HG03064 (cell line): ENCODE results near the gene DCP2.

Source experiments
- ATAC-seq: cut with Tn5 transposase; IDR thresholded peaks from one replicate; pipeline ENCODE4 v1.9.1; 2021; ENCODE audit warnings: low read depth; ENCODE audit not compliant: unreplicated experiment

DCP2 gene

DNA sequence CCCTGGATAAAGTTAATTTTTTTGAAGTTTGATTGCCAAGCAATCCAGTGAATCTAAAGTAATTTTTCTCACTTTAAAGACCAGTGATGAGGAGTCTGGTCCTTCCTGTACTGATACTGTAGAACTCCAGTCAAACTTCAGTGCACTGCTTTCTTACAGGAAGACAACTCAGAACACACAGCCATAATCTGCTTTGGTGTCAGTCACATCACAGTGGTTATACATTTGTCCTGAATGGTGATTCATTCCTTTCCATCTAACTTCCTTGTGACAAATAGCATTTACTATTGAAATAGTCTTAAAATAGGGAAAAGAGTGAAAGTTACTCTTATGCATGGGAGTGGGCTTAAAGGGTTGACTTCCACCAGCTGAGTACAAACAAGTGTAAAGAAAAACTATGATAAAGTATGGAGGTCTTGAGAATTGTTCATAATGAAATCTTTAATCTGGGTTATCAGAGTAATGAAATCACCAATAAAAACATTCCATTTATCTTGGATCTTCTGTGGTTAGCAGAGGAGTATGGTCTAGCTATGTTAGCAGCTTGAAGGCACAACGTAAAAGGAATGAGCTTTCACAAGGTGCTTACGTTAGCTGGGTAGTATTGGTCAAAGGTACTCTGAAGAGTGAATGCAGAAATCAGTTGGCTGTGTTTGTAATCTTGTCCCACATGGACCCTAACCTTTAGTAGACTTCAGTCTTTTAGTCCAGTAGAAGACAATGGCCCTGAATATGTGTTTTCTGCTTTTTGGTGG is 41.5 kb downstream of the DCP2 start:
- no peak for ATAC-seq

- ATAC-seq = no peak
Observed at GRCh38 chr5:113020461-113021273, 44.1 kb downstream of the DCP2 start.

DNA sequence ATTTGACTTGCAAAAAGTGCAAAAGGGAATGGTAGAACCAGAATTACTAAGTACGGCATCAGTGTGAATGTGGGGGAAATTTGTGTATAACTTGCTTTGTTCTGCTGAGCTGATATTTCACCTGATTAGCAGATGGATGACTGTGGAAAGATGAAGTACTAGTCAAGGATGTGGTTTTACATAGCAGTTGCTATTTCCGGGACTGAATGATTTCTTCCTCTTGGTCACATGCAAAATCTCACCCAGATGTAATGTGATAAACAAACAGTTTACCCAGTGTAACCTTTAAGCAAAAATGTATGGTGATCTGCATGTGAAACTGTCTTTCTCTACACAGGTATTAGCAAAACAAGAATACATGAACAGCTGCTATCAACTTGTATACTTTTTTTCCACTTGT is 46.1 kb downstream of the DCP2 start:
- peak; percentile 60 for ATAC-seq

DNA sequence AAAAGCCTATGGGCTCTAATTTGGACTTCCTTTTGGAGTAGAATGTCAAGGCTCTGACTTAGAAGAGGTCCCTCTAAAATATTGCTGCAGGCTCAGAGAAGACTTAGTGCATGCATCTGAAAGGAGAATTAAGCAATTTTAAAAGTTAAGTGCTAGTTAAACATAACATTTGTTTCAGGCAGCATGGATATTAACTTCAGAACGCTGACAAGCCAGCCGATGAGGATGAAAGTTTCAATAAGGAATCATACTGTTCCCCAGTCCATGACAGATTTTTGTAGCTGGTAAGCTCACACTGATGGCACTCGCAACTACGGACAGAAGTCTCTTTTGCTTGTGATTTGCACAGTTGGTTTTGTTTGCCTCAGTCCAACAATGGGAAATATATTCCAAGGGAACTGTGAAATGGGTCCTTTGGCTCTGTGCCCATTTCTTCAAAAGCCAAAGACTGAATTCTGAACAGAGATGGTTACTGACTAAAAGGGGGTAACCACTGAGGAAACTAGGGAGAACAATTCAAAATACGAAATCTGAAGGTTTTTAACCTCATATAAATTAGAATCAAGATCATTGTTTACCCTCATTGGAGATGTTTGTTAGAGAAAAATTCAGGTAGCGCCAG is 47.6 kb downstream of the DCP2 start:
- no peak for ATAC-seq

GRCh38 chr5:113025596-113025995 is 49.0 kb downstream of the DCP2 start:
- ATAC-seq = no peak

DNA sequence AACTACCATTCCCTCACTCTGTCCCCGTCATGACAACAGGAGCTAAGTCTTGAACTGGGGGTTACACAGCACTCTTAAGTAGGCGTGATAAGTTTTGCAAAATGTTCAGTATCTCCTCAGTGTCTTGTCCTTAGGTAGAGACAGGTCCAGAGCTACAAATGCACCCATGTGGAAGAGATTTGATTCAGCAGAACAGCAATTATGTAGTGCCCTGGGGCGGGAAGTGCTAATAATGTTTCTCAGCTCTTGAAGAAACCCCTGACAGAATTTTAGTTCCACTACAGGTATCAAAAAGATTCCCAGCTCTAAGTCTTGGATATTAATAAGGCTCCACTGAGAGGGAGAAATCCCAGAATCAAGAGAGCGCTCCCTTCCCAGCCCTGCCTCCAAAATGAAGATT is 49.6 kb downstream of the DCP2 start:
- ATAC-seq = no peak

- no peak for ATAC-seq
Observed at GRCh38 chr5:113027015-113027414, 50.4 kb downstream of the DCP2 start.

- no peak for ATAC-seq
Observed at GRCh38 chr5:113027431-113027830, 50.8 kb downstream of the DCP2 start.

- no peak for ATAC-seq
Observed at GRCh38 chr5:113029614-113030013, 53.0 kb downstream of the DCP2 start.

GRCh38 chr5:113031104-113031503 is 54.5 kb downstream of the DCP2 start:
- ATAC-seq = no peak

DNA sequence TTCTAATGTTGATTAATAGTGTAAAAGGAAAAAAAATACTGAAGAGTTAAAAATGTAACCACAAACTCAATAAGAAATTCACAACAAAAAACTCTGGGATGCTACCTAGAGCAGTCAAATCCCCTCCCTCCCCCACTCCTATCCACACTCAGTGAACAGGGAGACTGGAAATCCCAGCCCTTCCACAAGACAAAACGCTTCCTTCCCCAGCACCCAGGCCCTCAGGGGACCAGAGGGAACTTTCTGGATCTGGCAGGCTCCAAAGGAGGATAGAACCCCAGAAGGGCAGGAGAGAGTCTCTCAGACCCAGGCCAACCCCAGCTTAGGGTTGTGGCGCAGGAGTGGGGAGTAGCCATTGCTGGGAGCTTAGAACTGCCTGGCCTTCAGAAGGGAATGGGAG is 55.0 kb downstream of the DCP2 start:
- no peak for ATAC-seq

- no peak for ATAC-seq
Observed at GRCh38 chr5:113034182-113034773, 57.7 kb downstream of the DCP2 start.

GRCh38 chr5:113035096-113035495 is 58.5 kb downstream of the DCP2 start:
- ATAC-seq = no peak

DNA sequence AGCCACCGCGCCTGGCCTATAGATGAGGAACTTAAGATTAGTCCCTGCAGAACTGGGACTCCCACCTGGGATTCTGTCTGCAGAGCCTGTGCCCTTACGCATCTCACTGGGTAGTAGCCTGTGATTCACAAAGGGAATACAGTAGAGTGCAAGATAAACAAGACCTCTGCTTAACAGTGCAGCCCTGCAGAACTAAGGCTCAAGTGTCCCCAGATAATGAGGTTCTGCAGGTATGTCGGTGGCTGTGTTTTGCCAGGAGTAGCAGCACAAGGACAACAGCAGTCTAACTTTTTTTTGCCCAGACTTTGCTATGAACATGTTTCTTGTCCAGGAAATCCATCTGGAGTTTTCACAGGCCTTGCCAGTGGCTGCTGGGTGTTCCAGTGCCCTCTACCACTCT is 59.7 kb downstream of the DCP2 start:
- ATAC-seq = no peak

DNA sequence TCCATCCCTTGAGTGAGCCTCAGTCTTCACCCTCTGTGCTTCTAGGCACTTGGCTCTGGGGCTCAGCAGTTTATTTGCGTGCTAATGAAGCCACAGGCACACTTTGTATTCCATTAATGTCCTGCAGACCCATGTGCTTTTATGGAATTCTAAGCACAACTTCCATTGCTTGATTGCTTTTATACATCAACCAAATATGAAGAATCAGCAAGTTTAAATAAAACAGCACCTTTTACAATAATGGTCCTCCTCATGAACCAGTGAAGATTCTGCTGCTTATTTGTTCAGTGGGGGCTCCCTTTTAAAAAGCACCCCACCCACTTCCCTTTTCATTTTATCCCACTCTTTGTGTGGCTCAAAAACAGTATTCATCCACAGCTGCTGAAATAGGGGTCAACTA is 60.2 kb downstream of the DCP2 start:
- ATAC-seq = no peak

- no peak for ATAC-seq
Observed at GRCh38 chr5:113038136-113038535, 61.5 kb downstream of the DCP2 start.

GRCh38 chr5:113038714-113039113 is 62.1 kb downstream of the DCP2 start:
- ATAC-seq = no peak

DNA sequence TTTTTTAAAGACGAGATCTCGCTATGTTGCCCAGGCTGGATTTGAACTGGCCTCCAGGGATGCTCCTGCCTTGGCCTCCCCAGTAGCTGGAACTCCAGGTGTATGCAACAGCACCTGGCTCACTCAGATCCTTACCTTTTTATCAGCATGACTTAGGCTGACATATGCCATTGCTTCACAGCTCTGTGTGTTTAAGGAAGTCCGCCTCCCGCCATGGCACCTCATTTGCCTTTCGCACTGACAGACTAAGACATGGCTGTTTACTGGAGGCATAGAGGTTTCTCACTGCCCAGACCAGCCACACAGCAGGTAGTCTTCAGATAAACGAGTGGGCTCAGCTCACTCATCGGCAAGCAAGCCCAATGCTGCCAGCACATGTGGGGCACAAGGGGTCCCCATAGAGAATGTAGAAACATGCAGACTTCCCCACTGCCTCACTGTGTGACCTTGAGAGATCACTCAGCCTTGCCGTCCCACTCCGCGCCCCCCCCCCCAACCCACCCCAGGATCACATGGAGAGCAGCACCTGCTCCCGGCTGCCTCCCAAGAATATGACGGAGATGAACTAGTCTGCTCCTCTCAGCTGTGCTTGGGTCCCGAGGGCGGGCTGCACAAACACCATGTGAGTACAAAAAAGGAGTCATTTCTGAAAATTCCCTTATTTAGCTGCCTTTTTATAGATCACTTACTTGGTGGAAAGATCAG is 62.8 kb downstream of the DCP2 start:
- no peak for ATAC-seq

DNA sequence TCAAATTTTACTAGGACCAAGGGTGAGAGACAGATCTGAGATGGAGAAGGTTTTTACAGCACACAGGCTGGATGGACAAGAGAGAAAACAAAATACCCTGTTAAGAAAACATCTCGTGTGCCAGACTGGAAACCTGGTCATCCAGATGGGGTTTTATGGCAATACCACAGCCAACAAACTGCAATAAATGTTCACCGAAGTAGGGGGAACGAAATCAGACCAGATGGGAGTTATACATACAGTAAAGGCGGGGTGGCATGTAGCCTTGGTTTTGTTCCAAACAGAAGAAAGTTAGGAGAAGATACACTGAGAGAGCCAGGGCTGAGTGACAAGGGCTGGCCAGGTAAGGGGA is 63.3 kb downstream of the DCP2 start:
- no peak for ATAC-seq

DNA sequence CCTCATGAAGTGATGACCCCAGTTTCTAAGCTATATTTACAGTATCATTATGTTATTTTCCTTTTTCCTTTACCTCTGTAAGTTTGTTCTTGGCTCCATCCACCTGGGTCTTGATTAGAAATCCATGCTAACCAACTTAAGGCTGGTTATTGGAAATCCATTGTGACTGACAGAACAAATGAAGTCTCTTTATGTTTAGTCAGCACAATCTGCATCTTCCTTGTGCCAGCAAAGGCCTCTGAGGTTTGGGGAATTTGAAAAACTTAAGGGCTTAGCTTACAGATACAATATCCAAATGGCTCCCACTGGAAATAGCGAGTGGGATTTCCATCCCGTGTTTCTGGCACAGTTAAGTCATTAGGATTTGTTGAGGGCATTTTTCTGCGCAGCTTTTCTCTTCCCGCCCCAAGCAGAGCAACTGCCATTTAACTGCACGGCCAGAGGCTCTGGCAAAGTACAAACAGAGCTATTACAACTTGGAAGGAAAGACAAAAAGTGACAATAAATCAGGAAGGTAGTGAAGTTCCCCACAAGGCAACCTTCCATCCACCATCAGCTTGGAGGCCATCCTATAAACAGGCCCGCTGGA is 64.2 kb downstream of the DCP2 start:
- no peak for ATAC-seq
